ENCODE results near the gene STAT5A. TPM values are rescaled to one million over a fixed set of nuclear protein-coding genes. Genes with fewer than 3 reads are reported as not detected.
"Not testable (repeated sequence)": the region's sequence is repeated elsewhere in the genome, so short reads cannot be mapped to it uniquely, and the experiment has no call there.

Gene STAT5A
- total and polyA plus RNA-seq, 11 donors: 4.9 to 44.0 (median 15.6) TPM

- Histone ChIP-seq H3K9me3 (no peaks in the 10 kb centered on the region), H3K4me1 (peaks cover 5 to 79% (median 38%) of the 10 kb centered on the region in 12 donors), H3K36me3 (peaks cover 0 to 16% (median 0%) of the 10 kb centered on the region in 9 donors), H3K4me3 (no peak overlapping the region), H3K27me3 (no peaks in the 10 kb centered on the region), H3K27ac (peak overlapping the region in 3 of 12 donors; percentile 11 to 37 (median 16))
- WGBS, 4 donors: 58 to 77% (median 66%) methylated on average over 3 of the region's 3 CpGs
- ATAC-seq (no peak), DNase-seq (no peak)
- intact Hi-C loops (cut with DNase I): no loop called here
- no peak for TF ChIP-seq POLR2A (IDR thresholded peaks at IDR 0.05)
- TF ChIP-seq, protein P1, sequence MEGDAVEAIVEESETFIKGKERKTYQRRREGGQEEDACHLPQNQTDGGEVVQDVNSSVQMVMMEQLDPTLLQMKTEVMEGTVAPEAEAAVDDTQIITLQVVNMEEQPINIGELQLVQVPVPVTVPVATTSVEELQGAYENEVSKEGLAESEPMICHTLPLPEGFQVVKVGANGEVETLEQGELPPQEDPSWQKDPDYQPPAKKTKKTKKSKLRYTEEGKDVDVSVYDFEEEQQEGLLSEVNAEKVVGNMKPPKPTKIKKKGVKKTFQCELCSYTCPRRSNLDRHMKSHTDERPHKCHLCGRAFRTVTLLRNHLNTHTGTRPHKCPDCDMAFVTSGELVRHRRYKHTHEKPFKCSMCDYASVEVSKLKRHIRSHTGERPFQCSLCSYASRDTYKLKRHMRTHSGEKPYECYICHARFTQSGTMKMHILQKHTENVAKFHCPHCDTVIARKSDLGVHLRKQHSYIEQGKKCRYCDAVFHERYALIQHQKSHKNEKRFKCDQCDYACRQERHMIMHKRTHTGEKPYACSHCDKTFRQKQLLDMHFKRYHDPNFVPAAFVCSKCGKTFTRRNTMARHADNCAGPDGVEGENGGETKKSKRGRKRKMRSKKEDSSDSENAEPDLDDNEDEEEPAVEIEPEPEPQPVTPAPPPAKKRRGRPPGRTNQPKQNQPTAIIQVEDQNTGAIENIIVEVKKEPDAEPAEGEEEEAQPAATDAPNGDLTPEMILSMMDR (IDR thresholded peaks at IDR 0.05): no peak
These were observed 66.9 kb downstream of the STAT5A start for GRCh38 chr17:42354956-42355843.

GRCh38 chr17:42358434-42358833, 70.1 kb downstream of the STAT5A start:
- Histone ChIP-seq H3K27ac (peak overlapping the region in 1 of 12 donors; percentile 59), H3K9me3 (peaks cover 0 to 5% (median 0%) of the 10 kb centered on the region in 12 donors), H3K4me1 (peaks cover 4 to 91% (median 52%) of the 10 kb centered on the region in 12 donors), H3K27me3 (no peaks in the 10 kb centered on the region), H3K4me3 (no peak overlapping the region), H3K36me3 (peaks cover 0 to 11% (median 0%) of the 10 kb centered on the region in 9 donors)
- no peak for TF ChIP-seq POLR2A (IDR thresholded peaks at IDR 0.05)
- TF ChIP-seq, protein P1 (IDR thresholded peaks at IDR 0.05): no peak
- intact Hi-C loops (cut with DNase I): no loop called here
- DNase-seq (no peak), ATAC-seq (no peak)
- 70 to 83% (median 79%) methylated on average over 1 of the region's 1 CpG for WGBS, 4 donors

DNA sequence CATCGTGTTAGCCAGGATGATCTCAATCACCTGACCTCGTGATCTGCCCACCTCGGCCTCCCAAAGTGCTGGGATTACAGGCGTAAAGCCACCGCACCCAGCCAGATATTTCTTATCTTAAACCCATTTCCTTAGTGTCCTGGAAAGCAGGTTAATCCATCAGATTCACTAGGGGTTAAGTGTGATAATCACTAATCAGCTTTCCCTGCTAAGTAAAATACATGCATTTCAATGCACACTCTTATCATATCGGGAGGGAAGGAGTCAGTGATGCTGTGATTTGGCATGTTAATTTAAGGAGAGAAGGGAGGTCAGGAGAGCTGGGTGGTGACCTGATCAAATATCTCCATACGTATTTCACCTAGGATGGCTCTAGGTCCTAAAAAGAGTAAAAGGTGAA, 70.8 kb downstream of the STAT5A start:
- 74 to 79% (median 78%) methylated on average over 7 of the region's 7 CpGs for WGBS, 4 donors
- no peak for DNase-seq

GRCh38 chr17:42360388-42360787, 72.1 kb downstream of the STAT5A start:
- ATAC-seq; intact Hi-C loops (cut with DNase I); H3K4me3 ChIP-seq; H3K27me3 ChIP-seq; H3K9me3 ChIP-seq; H3K27ac ChIP-seq: not testable (repeated sequence)
- peaks cover 0 to 16% (median 0%) of the 10 kb centered on the region in 9 donors for H3K36me3 ChIP-seq
- DNase-seq: peak in 1 of 5 donors; percentile 44
- 86 to 91% (median 89%) methylated on average over 2 of the region's 2 CpGs for WGBS, 4 donors
- H3K4me1 ChIP-seq: peaks cover 0 to 92% (median 58%) of the 10 kb centered on the region in 12 donors

More for the DNA sequence above, 70.8 kb downstream of the STAT5A start:
- no peak for ATAC-seq
- Histone ChIP-seq H3K9me3 (peaks cover 0 to 5% (median 0%) of the 10 kb centered on the region in 12 donors), H3K36me3 (peaks cover 0 to 11% (median 0%) of the 10 kb centered on the region in 9 donors), H3K27ac (no peak overlapping the region), H3K4me1 (peaks cover 0 to 91% (median 55%) of the 10 kb centered on the region in 12 donors), H3K4me3 (no peak overlapping the region), H3K27me3 (no peaks in the 10 kb centered on the region)
- TF ChIP-seq, protein P1 (IDR thresholded peaks at IDR 0.05): no peak
- no peak for TF ChIP-seq POLR2A (IDR thresholded peaks at IDR 0.05)
- intact Hi-C loops (cut with DNase I): no loop called here

Other genes starting within 250 kb of the STAT5A start
- 1 to 10 TPM in 2 of 9 donors, under 1 TPM in 7; 0.28 to 1.2 (median 0.72) TPM for gene C17orf113, start 237.9 kb upstream of the STAT5A start, total RNA-seq
- gene C17orf113, start 237.9 kb upstream of the STAT5A start, polyA plus RNA-seq: under 1 TPM; 0.24 to 0.72 TPM
- under 1 TPM in 6 of 9 donors, not detected in 3; 0.14 to 0.38 (median 0.22) TPM for gene ZNF385C, start 190.0 kb upstream of the STAT5A start, total RNA-seq
- gene ZNF385C, start 190.0 kb upstream of the STAT5A start, polyA plus RNA-seq: under 1 TPM; 0.06 to 0.11 TPM
- 10 to 100 TPM in 1 of 9 donors, 1 to 10 TPM in 8; 1.9 to 17.3 (median 3.7) TPM for gene DHX58, start 175.8 kb upstream of the STAT5A start, total RNA-seq
- gene DHX58, start 175.8 kb upstream of the STAT5A start, polyA plus RNA-seq: 1 to 10 TPM; 1.8 to 4.9 TPM
- 10 to 100 TPM in 8 of 9 donors, 1 to 10 TPM in 1; 6.9 to 17.6 (median 14.8) TPM for gene KAT2A, start 167.1 kb upstream of the STAT5A start, total RNA-seq
- gene KAT2A, start 167.1 kb upstream of the STAT5A start, polyA plus RNA-seq: 10 to 100 TPM; 15.3 to 33.0 TPM
- not detected for gene HSPB9, start 165.7 kb upstream of the STAT5A start, total RNA-seq
- gene HSPB9, start 165.7 kb upstream of the STAT5A start, polyA plus RNA-seq: not detected
- 10 to 100 TPM; 30.9 to 99.1 (median 48.2) TPM for gene RAB5C, start 133.5 kb upstream of the STAT5A start, total RNA-seq
- 10 to 100 TPM; 29.0 to 90.9 TPM for gene RAB5C, start 133.5 kb upstream of the STAT5A start, polyA plus RNA-seq
- gene KCNH4, start 107.4 kb upstream of the STAT5A start, total RNA-seq: under 1 TPM in 8 of 9 donors, not detected in 1; 0.07 to 0.28 (median 0.14) TPM
- under 1 TPM; 0.08 to 0.10 TPM for gene KCNH4, start 107.4 kb upstream of the STAT5A start, polyA plus RNA-seq
- gene HCRT, start 103.0 kb upstream of the STAT5A start, total RNA-seq: not detected
- gene HCRT, start 103.0 kb upstream of the STAT5A start, polyA plus RNA-seq: not detected
- 10 to 100 TPM in 3 of 9 donors, 1 to 10 TPM in 6; 4.9 to 17.3 (median 8.3) TPM for gene GHDC, start 94.0 kb upstream of the STAT5A start, total RNA-seq
- 1 to 10 TPM; 6.2 to 9.4 TPM for gene GHDC, start 94.0 kb upstream of the STAT5A start, polyA plus RNA-seq
- gene STAT5B, start 12.1 kb upstream of the STAT5A start, total RNA-seq: 10 to 100 TPM; 26.1 to 51.9 (median 32.4) TPM
- gene STAT5B, start 12.1 kb upstream of the STAT5A start, polyA plus RNA-seq: 10 to 100 TPM; 13.0 to 20.3 TPM
- gene STAT3, start 99.9 kb downstream of the STAT5A start, total RNA-seq: 100 to 1,000 TPM; 111 to 614 (median 148) TPM
- gene STAT3, start 99.9 kb downstream of the STAT5A start, polyA plus RNA-seq: 100 to 1,000 TPM in 1 of 2 donors, 10 to 100 TPM in 1; 36.0 to 152 TPM
- gene CAVIN1, start 134.8 kb downstream of the STAT5A start, total RNA-seq: 100 to 1,000 TPM; 195 to 318 (median 253) TPM
- 100 to 1,000 TPM; 140 to 281 TPM for gene CAVIN1, start 134.8 kb downstream of the STAT5A start, polyA plus RNA-seq
- 10 to 100 TPM; 30.3 to 65.9 (median 35.9) TPM for gene ATP6V0A1, start 170.4 kb downstream of the STAT5A start, total RNA-seq
- 10 to 100 TPM; 24.3 to 40.6 TPM for gene ATP6V0A1, start 170.4 kb downstream of the STAT5A start, polyA plus RNA-seq
- gene NAGLU, start 247.7 kb downstream of the STAT5A start, total RNA-seq: 10 to 100 TPM in 8 of 9 donors, 1 to 10 TPM in 1; 8.4 to 22.0 (median 12.5) TPM
- gene NAGLU, start 247.7 kb downstream of the STAT5A start, polyA plus RNA-seq: 10 to 100 TPM; 10.4 to 19.1 TPM

Data from heart left ventricle (tissue), 16 donors.